GM19455 (cell line): ENCODE data around the gene HPD.
"Not testable (repeated sequence)": the region's sequence is repeated elsewhere in the genome, so short reads cannot be mapped to it uniquely, and the experiment has no call there.

Experiments used
- ATAC-seq: cut with Tn5 transposase; IDR thresholded peaks from one replicate; pipeline ENCODE4 v1.9.1; 2021; ENCODE audit not compliant: unreplicated experiment

HPD gene

DNA sequence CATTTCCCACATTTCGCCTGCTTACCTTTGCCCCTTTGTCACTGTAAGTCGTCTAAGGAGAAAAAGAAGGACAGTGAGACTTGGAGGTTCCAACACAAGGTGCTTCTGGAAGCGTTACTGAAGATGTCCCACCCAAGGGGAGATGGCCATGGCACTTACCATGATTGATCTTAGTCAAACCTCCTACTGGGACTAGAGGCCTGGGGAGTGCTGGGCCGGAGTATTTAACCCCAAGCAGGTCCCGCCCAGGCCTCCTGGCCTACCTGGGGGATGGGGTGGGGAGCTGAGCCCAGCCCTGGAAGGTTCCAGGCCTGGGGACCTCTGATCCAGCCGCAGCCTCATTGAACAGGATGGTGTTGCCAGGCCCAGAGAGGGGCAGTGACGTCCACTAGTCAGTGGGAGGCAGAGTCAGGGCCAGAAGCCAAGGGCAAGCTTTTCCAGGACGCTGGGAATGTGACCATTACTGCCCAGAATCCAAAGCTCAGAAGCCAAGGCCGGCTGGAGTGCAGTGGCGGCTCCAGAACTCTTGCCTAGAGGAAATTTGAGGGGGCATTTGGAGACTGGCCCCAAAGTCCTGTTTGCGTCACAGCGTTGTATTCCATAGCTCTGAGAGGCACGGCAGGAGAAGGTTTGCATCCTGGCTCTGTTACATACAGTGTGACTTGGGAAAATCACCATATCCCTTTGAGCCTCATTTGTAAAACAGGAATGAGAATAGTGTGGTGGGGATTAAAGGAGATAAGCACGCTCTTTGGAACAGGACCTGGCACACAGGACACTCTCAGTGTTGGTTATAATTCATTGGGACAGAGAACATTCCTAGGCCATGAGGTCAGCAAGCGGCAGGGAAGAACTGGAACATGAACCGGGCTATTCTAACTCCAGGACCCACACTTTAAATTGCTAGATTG lies at the start of gene HPD:
Gene HPD, minus strand, starts transcription at position 198 of the 911 bp plus-strand sequence. Its CDS starts 36 bp downstream, at position 162.
- ATAC-seq = no peak

DNA sequence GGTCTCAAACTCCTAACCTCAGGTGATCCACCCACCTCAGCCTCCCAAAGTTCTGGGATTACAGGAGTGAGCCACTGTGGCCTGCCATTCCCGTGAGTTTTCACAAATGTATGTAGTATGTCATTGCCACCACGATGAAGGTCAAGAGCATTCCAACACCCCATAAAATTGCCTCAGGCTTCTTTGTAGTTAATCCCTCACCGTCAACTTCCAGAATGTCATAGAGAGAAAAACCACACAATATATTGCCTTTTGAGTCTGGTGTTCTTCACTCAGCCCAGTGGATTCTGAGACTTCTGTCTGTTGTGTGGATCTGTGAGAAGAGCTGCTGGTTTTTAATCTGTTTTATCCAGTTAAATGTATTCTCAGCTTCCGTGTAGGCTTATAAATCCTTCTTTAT lies 47.1 kb upstream of the HPD start:
- ATAC-seq = no peak

DNA sequence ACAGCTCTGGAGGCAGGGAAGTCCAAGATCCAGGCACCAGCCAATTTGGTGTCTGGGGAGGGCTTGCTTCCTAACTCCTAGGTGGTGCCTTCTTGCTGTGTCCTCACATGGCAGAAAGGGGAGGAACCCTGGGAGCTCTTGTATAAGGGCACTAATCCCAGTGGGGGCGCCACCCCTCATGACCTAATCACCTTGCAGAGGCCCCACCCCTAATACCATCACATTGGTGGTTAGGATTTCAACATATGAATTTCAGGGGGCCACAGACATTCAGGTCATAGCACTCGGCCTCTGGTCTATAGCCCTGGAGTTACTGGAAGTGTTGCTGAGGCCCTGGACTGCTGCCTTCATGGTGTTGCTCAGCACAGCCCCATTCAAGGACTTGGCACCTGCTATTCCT lies 44.5 kb upstream of the HPD start:
- ATAC-seq = no peak

DNA sequence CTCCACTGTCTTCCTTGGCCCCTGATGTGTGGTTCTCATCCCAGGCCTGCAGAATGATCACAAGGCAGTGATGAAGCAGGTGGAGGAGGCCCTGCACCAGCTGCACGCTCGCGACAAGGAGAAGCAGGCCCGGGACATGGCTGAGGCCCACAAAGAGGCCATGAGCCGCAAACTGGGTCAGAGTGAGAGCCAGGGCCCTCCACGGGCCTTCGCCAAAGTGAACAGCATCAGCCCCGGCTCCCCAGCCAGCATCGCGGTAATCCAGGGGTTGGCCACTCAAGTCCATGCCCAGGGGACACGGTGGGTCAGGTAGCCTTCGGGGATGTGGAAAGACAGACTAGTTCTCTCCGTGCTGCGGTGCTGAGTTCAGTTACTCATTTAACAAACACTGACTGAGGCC lies 40.9 kb upstream of the HPD start:
- no peak for ATAC-seq

DNA sequence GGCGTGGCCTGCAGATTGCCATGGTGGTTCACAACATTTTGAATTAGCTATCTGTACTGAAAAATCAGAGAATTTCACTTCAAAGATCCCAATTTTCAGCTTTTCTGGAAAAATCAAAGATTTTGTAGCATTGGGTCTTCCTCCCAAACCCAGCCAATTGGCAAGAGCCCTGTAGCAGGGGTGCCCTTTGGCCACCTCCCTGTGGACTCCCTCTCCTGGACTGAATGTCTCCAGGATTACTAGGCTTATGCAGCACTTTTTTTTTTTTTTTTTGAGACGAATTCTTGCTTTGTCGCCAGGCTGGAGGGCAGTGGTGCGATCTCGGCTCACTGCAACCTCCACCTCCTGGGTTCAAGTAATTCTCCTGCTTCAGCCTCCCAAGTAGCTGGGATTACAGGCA lies 39.6 kb upstream of the HPD start:
- ATAC-seq = no peak

DNA sequence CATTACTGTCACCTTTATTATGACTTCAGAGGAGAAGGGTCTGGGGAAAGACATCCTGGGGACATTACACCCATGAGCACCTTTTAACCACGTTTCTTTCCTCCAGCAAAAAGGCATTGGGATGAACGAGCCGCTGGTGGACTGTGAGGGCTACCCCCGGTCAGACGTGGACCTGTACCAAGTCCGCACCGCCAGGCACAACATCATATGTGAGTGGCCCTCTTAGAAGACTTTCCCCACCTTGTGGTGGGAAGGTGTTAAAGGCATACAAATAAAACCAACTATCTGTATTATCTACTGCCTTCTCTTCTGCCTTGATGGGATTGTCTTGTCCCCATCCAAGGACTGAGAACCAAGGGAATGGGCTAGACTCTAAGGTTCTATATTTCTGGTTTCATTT lies 36.0 kb upstream of the HPD start:
- ATAC-seq = no peak

DNA sequence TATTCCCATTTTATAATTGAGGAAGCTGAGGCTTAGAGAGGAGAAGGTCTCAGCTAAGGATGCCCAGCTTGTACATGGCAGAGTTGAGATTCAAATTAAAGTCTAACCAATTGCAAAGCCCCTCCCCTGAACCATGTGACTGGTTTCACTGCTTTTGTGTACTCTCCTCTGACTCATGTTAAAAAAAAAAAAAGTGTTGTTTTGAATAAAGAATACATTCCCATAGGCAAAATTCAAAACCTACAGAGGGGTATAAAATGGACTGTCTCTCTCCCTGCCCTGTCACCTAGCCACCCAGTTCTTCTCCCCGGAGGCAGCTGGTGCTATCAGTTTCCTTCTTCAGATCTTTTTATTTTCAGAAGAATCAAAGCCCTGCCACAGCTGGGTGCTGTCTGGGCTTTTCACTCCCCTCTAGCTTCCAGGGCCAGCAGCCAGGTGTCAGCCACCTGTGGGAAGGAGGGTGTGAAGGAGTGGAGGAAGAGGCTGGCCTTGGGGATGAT lies 35.4 kb upstream of the HPD start:
- no peak for ATAC-seq

DNA sequence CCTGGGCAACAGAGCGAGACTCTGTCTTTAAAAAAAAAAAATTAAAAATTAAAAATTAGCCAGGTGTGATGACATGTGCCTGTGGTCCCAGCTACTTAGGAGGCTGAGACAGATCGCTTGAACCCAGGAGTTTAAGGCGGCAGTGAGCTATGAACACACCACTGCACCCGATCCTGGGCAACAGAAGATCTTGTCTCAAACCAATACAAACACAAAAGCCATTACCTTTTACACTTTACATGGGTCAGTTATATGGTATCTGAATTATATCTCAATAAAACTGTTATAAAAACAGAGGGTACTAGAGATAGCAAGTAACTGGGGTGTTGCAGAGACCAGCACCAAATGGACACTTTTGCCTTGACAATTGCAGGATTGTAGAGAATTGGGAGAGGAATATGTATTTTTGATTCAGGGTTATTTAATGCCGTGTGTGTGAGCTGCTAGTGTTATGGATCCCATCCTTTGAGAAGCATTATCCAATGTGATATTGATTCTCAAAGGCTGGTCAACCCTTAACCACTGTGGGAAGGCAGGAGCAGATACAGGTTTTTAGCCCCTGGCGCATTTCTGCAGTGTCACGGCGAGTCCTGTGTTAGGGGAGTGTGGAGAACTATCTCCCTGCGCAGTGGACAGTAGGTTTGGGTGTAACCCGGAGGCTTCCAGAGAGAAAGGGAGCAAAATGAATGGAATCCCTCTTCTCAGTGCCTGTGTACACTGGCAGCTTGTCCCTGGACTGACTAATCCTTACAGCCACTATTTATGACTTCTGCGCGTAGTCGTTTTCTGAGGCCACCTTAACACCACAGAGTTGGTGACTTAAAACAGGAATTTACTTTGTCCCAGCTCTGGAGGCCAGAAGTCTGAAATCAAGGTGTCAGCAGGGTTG lies 34.3 kb upstream of the HPD start:
- ATAC-seq = no peak

DNA sequence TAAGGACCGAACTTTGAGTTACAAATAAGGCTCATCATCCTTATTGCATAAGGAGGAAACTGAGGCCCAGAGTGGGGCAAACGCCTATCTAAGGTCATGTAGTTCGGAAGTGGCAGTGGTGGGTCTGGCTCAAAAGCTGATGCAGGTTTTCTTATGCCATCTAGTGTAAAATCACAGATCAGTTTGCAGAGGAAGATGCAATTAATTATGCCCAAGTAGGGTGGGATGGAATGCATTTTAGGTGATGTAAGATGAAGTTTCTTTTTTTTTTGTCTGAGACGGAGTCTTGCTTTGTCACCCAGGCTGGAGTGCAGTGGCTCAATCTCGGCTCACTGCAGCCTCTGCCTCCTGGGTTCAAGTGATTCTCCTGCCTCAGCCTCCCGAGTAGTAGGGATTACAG lies 31.0 kb upstream of the HPD start:
- ATAC-seq = not testable (repeated sequence)

DNA sequence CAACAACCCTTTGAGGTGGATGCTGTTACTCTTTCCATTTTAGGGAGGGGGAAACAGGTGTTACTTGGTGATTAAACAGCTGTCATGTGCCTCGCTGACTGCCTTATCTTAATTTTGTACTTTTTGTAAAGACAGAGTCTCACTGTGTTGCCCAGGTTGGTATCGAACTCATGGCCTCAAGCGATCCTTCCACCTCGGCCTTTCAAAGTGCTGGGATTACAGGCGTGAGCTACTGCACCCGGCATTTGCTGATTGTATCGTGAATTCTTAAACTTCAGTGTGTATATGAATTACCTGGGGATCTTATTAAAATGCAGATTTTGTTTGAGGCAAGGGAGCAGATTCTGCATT lies 30.6 kb upstream of the HPD start:
- ATAC-seq = no peak

DNA sequence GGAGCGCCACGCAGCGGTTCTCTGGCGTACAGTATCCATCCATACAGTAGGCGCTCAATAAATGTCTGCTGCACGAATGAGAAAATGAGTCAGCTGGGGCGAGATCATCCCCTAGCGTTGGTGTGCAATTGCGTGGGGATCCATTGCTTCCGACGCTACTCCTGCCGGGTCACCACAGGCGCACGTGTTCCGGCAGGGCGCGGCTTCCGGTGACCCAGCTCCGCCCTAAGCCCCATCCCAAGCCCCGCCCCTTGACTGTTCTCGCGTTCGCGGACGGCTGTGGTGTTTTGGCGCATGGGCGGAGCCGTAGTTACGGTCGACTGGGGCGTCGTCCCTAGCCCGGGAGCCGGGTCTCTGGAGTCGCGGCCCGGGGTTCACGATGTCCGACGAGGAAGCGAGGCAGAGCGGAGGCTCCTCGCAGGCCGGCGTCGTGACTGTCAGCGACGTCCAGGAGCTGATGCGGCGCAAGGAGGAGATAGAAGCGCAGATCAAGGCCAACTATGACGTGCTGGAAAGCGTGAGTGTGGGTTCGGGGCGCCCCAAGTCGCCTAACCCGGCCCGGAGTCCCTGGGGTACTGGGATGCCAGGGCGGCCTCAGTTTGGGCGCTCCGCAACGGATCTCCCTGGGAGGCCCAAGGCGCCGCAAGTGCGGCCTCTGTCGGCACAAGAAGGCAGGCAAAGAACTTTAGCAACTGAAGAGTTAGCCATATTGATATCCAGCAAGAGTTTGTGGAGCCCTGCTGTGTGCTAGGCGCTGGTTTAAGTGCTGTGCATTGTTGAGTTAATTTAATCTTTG lies 30.0 kb upstream of the HPD start, which contains the start of gene PSMD9:
Gene PSMD9, plus strand, starts transcription at position 313 of the 796 bp plus-strand sequence. Its CDS starts 67 bp downstream, at position 380.
- peak; percentile 88 for ATAC-seq

DNA sequence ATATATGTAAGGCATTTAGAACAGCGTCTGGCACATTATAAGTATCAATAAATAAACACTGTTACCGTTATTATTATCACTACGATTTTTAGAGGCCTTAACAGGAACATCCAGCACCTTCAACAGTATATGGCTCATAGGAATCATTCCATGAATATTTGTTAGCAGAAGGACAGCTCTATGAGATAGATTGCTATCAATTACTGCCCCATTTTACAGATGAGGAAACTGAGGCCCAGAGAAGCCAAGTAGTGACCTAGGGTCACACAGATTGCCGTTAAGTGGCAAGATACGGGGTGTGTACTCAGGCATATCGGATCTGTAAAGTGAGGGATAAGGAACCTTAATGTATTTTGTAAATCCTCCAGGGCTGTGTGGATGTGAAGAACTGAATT lies 29.4 kb upstream of the HPD start:
- ATAC-seq = no peak

DNA sequence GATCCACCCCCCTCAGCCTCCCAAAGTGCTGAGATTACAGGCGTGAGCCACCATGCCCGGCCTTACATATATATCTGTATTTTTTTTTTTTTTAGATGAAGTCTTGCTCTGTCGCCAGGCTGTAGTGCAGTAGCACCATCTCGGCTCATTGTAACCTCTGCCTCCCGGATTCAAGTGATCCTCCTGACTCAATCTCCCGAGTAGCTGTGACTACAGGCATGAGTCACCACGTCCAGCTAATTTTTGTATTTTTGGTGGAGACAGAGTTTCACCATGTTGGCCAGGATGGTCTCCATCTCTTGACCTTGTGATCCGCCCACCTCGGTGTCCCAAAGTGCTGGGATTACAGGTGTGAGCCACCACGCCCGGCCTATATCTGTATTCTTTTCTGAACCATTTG lies 26.5 kb upstream of the HPD start:
- ATAC-seq = not testable (repeated sequence)

DNA sequence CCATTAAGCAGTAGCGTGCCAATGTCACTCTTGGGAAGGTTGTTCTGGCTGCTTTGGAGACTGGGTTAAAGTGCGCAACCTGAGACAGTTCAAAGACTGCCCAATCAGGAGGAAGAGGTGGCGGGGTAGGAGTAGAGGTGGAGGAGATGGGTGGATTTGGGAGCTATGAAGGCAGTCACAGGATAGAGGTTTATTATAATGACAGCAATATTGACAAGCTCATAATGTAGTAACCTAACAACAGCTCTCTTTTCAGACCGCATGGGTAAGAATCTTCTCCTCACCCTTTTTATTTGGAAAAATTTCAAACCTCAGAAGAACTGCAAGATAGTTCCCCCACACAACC lies 24.6 kb upstream of the HPD start:
- ATAC-seq = no peak

DNA sequence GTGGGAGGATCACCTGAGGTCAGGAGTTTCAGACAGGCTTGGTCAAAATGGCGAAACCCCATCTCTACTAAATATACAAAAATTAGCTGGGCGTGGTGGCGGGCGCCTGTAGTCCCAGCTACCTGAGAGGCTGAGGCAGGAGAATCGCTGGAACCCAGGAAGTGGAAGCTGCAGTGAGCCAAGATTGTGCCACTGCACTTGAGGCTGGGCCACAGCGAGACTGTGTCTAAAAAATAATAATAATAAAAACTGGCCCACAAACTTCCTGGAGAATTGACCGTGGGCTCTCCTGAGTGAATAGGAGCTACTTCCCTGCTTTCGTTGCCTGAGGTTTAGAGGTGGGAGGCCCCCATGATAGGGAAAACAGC lies 17.4 kb upstream of the HPD start:
- not testable (repeated sequence) for ATAC-seq

DNA sequence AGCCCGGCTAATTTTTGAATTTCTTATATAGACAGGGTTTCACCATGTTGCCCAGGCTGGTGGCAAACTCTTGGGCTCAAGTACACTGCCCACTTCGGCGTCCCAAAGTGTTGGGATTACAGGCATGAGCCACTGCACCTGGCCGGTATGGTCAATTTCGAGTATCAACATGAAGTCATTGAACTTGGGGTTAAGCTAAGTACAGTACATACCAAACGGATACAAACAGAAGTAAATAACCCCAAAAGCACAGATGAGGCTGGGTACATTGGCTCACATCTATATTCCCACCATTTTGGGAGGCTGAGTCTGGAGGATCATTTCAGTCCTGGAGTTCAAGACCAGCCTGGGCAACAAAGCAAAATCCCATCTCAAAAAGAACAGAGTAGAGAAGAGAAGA lies 16.9 kb upstream of the HPD start:
- ATAC-seq = no peak

DNA sequence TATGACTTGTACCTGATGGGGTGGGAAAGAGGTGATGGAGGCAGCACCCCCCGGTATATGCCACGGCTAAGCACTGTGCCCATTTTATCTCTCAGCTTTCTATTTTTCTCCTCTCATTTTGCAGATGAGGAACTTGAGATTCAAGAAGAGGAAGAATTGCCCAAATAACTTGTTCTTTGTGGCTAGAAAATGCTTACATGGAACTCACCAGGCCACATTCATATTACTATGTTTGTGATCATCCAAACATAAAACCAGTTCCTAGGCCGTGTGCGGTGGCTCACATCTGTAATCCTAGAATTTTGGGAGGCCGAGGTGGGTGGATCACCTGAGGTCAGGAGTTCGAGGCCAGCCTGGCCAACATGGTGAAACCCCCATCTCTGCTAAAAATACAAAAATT lies 15.4 kb upstream of the HPD start:
- ATAC-seq = no peak

DNA sequence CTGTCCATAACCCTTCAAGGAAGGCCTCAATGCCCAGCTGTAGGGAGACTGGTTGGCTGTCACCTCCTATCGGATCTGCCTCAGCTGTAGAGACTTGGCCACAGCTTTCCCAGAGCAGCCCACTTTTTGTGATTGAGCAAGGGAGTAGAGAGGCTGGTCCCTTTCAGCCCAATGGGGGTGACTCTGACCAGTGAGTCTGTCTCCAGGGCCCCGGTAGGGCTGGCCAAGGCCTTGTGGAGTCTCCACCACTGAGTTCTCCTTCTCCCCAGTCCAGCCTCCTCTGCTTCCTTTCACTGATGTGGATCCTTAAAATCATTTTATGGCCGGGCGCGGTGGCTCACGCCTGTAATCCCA lies 14.5 kb upstream of the HPD start:
- no peak for ATAC-seq

DNA sequence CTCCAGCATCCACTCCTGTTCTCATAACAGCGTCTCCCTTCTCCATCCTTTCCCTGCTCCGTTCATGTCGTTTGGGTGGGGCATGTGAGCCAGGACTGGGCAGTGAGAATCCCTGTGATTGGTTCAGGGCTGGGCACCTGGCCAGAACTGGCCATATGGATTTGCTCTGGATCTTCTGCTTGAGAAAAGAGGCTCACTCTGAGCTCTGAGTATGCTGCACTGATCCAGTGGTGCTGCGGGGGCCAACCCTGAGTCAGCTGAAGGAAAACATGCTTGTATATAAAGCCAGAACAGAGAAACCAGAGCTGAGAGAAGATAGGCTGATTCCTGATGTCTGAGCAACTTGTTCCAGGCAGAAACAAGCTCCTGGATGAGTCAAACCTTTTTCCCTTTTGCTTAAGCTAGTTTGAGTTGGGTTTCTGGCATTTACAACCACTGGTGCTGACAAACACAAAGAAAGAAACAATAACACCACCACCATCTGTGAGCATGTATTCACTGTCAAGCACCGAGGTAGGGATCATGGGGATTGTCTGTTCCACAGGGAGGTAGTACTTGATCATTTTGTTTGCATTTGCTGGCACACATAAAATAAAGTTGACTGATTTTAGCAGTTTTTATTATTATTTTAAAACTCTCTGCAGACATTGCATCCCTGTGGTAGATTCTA lies 14.0 kb upstream of the HPD start:
- no peak for ATAC-seq

DNA sequence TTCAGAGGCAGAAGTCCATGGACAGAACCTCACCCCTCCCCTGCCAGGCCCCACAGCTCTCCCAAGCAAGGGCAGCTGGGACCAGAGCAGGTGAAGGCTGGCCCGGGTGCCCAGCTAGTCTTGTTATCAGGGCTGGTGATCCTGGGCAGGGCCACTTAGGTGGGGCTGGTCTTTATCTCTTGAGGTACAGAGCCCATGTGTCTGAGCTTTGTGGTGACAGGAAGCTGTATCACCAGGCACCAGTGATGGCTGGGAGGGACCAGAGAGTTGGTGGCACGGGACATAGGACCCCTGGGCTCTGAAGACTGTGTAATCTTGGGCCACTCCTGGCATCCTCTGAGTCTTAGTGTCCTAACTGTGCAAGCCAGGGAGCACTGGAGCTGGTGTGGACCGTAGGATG lies 12.8 kb upstream of the HPD start:
- no peak for ATAC-seq

DNA sequence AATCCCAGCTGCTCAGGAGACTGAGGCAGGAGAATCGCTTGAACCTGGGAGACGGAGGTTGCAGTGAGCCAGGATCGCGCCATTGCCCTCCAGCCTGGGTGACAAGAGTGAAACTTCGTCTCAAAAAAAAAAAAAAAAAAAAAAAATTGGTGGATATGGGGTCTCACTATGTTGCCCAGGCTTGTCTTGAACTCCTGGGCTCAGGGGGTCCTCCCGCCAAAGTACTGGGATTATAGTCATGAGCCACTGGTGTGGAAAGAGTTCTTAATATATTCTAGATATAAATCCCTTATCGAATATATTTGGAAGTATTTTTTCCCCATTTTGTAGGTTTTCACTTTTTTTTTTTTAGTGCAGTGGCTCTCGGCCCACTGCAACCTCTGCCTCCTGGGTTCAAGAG lies 10.6 kb upstream of the HPD start:
- not testable (repeated sequence) for ATAC-seq
